SK-N-MC (cell line): ENCODE results near the gene CPT1A.

Source experiments
- EZH2 ChIP-seq: fragments of 200-600 bp; sonication (generic); IDR thresholded peaks from one replicate; pipeline ENCODE4 v1.6.1; 2017; ENCODE audit warnings: antibody characterized with exemption
- FOXP2 ChIP-seq: optimal IDR thresholded peaks from 2 replicates; pipeline ENCODE3; 2011; ENCODE audit warnings: mild to moderate bottlenecking, moderate library complexity; ENCODE audit not compliant: insufficient read depth; ENCODE audit errors: extremely low read length, control extremely low read depth
- POLR2AphosphoS5 ChIP-seq: IDR thresholded peaks from 2 replicates; pipeline ENCODE4 v1.6.1; 2012; ENCODE audit warnings: mild to moderate bottlenecking, low read depth, low read length, borderline replicate concordance

DNA sequence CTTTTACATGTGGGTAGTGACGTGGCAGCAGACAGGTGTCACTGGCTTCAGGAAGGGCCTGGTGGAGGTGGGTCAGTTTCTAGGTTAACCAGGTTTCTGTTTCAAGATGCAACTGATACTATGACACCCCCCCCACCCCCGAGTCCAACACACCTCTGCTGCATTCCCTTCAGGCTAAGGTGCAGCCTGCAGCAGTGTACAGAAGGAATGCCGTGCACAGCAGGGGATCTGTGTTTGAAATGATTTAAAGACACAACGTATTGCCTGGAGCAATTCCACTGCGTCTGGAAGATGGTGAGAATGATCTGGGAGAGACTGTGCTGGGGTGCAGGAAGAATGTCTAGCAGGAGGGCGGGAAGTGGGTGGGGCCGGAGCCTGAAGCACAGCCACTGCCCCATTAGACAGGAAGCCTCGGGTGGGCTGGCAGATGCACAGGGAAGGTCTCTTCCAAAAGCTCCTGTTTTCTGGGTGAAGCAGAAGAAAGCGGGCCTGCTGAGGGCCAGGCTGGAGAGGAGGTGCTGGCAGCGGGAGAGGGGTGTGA, 78.5 kb downstream of the CPT1A start:
- TF ChIP-seq POLR2AphosphoS5 (no peak), EZH2 (no peak), FOXP2 (peak; percentile 48)
